Ascending aorta (tissue), 2 donors: Measurements from ENCODE around the gene PTGFR. TPM values are rescaled to one million over a fixed set of nuclear protein-coding genes. Genes with fewer than 3 reads are reported as not detected.

ENCODE experiments used
- DNase-seq, 2 donors: peaks; one replicate each; pipeline ENCODE4 v3.0.0-alpha.2; 2019; ENCODE audit warnings: low spot score in 2 of 2
- H3K27ac ChIP-seq, 2 donors: fragments of 200-600 bp; sonication (generic); one replicate each; pipeline ENCODE4 v1.5.1; 2016 to 2017; ENCODE audit warnings: mild to moderate bottlenecking in 1 of 2
- H3K27me3 ChIP-seq: fragments of 200-600 bp; sonication (generic); one replicate; pipeline ENCODE4 v1.5.1; 2017
- H3K36me3 ChIP-seq, 2 donors: fragments of 200-600 bp; sonication (generic); one replicate each; pipeline ENCODE4 v1.5.1; 2016
- H3K4me1 ChIP-seq, 2 donors: fragments of 200-600 bp; sonication (generic); one replicate each; pipeline ENCODE4 v1.5.1; 2016 to 2017; ENCODE audit warnings: mild to moderate bottlenecking in 1 of 2
- H3K4me3 ChIP-seq, 2 donors: fragments of 200-600 bp; sonication (generic); one replicate each; pipeline ENCODE4 v1.5.1; 2016 to 2017; ENCODE audit warnings: mild to moderate bottlenecking in 1 of 2
- H3K9me3 ChIP-seq, 2 donors: fragments of 200-600 bp; sonication (generic); one replicate each; pipeline ENCODE4 v1.5.1; 2016
- intact Hi-C: fragments of 100-400 bp; cut with DNase I; formaldehyde crosslinking; loops from one replicate; pipeline ENCODE4 v1.15.1; 2023
- total RNA-seq: library from RNA; depleted of rRNA; stranded (reverse); fragments of >200 nt; gene quantifications from one replicate; pipeline ENCODE4 v1.1.0, GENCODE V29; 2016
- TF ChIP-seq, protein P1 (sequence below), 3 experiments: fragments of 200-600 bp in 2 of 3; fragments of 450-650 bp in 1 of 3; sonication (generic) in 2 of 3; IDR thresholded peaks; one replicate each; pipeline ENCODE4 v1.5.1; 2016 to 2019; ENCODE audit warnings: antibody characterized with exemption in 3 of 3, mild to moderate bottlenecking in 1 of 3, moderate library complexity in 1 of 3

The PTGFR gene
- total RNA-seq, 1 donor from 2014 or later: 0.85 TPM

DNA sequence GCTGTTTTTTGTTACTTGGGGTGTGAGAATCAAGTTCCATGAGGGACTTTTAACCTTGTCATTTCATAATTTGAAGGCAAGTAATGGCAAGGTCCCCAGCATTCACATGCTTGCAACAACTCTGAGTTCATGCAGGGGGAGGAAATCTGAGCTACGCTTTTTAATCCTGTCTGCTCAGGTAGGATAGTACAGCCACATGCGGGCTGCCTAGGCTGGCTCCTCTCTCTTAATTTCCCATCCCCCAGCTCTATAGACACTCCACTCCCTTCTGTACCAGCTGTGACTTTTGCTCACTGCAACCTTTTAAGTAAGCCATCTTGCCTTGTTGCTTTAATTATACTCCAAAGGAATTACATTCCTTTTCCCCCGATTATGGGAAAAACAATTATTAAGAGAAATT lies 30.1 kb downstream of the PTGFR start:
- Histone ChIP-seq H3K4me3 (no peak overlapping the region), H3K9me3 (no peaks in the 10 kb centered on the region), H3K36me3 (no peaks in the 10 kb centered on the region), H3K4me1 (no peaks in the 10 kb centered on the region), H3K27me3 (no peaks in the 10 kb centered on the region), H3K27ac (no peak overlapping the region)
- no peak for DNase-seq
- TF ChIP-seq, protein P1, sequence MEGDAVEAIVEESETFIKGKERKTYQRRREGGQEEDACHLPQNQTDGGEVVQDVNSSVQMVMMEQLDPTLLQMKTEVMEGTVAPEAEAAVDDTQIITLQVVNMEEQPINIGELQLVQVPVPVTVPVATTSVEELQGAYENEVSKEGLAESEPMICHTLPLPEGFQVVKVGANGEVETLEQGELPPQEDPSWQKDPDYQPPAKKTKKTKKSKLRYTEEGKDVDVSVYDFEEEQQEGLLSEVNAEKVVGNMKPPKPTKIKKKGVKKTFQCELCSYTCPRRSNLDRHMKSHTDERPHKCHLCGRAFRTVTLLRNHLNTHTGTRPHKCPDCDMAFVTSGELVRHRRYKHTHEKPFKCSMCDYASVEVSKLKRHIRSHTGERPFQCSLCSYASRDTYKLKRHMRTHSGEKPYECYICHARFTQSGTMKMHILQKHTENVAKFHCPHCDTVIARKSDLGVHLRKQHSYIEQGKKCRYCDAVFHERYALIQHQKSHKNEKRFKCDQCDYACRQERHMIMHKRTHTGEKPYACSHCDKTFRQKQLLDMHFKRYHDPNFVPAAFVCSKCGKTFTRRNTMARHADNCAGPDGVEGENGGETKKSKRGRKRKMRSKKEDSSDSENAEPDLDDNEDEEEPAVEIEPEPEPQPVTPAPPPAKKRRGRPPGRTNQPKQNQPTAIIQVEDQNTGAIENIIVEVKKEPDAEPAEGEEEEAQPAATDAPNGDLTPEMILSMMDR (IDR thresholded peaks at IDR 0.05): no peak
- intact Hi-C loops: no loop called here

DNA sequence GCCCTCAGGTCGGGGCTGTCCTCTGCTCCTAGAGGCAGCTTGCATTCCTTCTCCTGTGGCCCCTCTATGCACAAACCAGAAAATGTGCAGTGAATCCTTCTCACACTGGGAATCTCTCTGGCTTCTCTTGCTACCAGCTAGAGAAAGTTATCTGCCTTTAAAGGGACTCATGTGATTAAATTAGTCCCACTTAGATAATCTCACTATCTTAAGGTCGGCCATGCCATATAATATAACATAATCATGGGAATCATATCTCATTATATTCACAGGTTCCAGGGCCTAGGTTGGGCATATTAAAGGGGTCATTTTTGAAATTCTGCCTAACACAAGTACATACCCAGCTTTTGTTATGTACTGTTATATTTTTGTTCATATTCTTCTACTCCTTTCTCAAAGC lies 31.4 kb downstream of the PTGFR start:
- Histone ChIP-seq H3K36me3 (no peaks in the 10 kb centered on the region), H3K9me3 (no peaks in the 10 kb centered on the region), H3K27me3 (no peaks in the 10 kb centered on the region), H3K27ac (no peak overlapping the region), H3K4me1 (no peaks in the 10 kb centered on the region), H3K4me3 (no peak overlapping the region)
- TF ChIP-seq, protein P1 (IDR thresholded peaks at IDR 0.05): no peak
- intact Hi-C loops: no loop called here
- no peak for DNase-seq

DNA sequence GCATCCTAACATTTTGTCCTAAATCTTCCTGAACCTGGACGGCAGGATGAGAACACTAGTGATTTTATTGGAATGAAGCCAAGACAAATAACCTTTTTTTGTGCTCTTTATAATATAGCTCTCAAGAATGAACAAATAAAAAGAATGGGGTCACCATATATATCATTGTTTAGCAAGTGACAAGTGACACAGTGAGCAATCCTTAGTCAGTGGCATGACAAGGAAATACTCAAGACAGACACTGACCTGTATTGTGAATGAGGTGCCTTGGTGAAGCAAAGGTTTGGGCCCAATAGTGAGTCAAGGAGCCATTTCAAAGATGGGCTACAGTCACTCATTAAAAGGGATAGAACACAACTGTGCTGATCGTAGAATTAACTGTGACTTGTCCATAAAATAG lies 35.7 kb downstream of the PTGFR start:
- H3K27ac ChIP-seq: no peak overlapping the region
- H3K9me3 ChIP-seq: no peaks in the 10 kb centered on the region
- no peak overlapping the region for H3K4me3 ChIP-seq
- H3K27me3 ChIP-seq: no peaks in the 10 kb centered on the region
- no peaks in the 10 kb centered on the region for H3K4me1 ChIP-seq
- TF ChIP-seq, protein P1 (IDR thresholded peaks at IDR 0.05): no peak
- H3K36me3 ChIP-seq: no peaks in the 10 kb centered on the region
- no peak for DNase-seq
- intact Hi-C loops: no loop called here

DNA sequence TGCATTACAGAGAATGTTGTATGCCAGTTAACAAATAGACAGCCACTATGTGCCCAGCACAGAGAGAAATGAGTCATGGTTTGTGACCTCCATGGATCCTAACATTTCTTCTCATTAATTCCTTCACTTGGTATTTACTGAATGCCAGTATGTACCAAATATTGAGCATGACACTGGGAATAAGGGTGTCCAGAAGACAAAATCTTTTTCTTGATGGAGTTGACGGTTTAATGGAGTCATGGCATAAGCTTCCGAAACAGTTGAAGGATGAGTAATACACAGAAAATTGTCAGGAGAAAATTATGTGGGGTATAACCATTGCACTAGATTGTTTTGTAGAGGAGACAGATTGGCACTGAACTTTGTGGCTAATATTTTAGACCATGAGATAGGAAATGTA lies 36.9 kb downstream of the PTGFR start:
- TF ChIP-seq, protein P1 (IDR thresholded peaks at IDR 0.05): no peak
- intact Hi-C loops: no loop called here
- Histone ChIP-seq H3K4me1 (no peaks in the 10 kb centered on the region), H3K4me3 (no peak overlapping the region), H3K36me3 (no peaks in the 10 kb centered on the region), H3K27me3 (no peaks in the 10 kb centered on the region), H3K9me3 (no peaks in the 10 kb centered on the region), H3K27ac (no peak overlapping the region)
- no peak for DNase-seq

DNA sequence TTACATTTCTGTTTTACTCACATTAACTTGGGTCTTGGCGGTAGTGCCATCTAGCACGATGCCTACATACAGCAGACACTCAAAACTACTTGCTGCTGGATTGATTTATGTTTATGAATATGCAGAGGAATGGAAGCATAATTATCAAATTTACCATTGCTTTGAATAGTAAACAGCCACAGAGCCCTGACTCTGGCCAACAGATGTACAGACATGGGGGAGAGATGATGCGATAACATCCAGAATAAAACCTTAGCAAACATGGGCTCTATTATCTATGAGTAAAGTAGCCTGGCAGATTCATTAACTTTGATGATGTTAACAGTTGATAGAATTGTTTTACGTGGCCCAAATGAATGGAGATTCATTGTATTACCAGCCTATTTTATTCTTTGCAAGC lies 42.8 kb downstream of the PTGFR start:
- H3K9me3 ChIP-seq: no peaks in the 10 kb centered on the region
- H3K27me3 ChIP-seq: no peaks in the 10 kb centered on the region
- no peaks in the 10 kb centered on the region for H3K4me1 ChIP-seq
- DNase-seq: no peak
- H3K27ac ChIP-seq: no peak overlapping the region
- TF ChIP-seq, protein P1 (IDR thresholded peaks at IDR 0.05): no peak
- intact Hi-C loops: no loop called here
- no peaks in the 10 kb centered on the region for H3K36me3 ChIP-seq
- no peak overlapping the region for H3K4me3 ChIP-seq

DNA sequence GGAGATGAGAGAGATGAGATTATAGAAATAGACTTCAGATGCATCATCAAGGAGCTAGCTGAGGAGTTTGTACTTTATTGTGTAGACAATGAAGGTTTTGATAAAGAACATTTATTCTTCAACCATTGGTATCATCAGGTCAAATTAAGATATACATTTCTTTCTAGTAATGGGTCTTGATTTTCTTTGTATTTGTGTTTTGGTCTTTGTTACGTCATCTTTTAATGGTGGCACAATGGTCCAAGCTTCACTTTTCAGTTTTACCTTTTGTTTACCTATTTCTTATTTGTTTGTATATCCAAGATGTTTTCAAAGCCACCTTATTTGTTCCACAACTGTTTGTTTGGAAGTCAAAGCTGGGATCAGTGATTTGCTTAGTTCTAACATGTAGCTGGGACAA lies 44.5 kb downstream of the PTGFR start:
- Histone ChIP-seq H3K36me3 (no peaks in the 10 kb centered on the region), H3K4me3 (no peak overlapping the region), H3K4me1 (no peaks in the 10 kb centered on the region), H3K9me3 (no peaks in the 10 kb centered on the region), H3K27me3 (no peaks in the 10 kb centered on the region), H3K27ac (no peak overlapping the region)
- TF ChIP-seq, protein P1 (IDR thresholded peaks at IDR 0.05): no peak
- DNase-seq: no peak
- intact Hi-C loops: no loop called here
